ENCODE measurements around the gene ZMYND11. TPM values are rescaled to one million over a fixed set of nuclear protein-coding genes. Genes with fewer than 3 reads are reported as not detected.

Gene ZMYND11
- total and polyA plus RNA-seq, 7 donors = 21.5 to 138 (median 112) TPM

DNA sequence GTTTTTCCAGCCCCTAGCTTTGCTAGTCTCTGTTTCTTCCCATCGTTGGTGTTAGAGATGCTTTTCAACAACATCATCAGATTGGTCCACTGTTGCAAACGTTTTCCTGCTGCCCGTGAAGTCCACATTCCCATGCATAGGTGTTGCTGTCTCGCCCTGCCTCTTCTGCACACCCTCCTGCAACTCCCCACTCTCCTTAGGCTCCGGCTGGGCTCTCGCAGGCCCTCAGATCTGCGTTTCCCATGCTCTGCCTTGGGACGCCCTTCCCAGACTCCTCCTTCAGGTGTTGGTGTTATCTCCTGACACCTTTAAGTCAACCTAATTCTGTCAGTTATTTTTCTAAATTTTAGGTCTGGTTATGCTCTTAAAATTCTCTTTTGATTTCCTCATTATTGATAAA, 55.0 kb downstream of the ZMYND11 start:
- Histone ChIP-seq H3K27ac (no peak overlapping the region), H3K9me3 (no peaks in the 10 kb centered on the region), H3K27me3 (no peaks in the 10 kb centered on the region), H3K4me1 (peaks cover 0 to 36% (median 11%) of the 10 kb centered on the region in 4 donors), H3K4me3 (no peak overlapping the region), H3K36me3 (peaks cover 0 to 5% (median 0%) of the 10 kb centered on the region in 4 donors)
- DNase-seq = no peak
- no peak for TF ChIP-seq EP300 (IDR thresholded peaks at IDR 0.05)
- TF ChIP-seq, protein P1, sequence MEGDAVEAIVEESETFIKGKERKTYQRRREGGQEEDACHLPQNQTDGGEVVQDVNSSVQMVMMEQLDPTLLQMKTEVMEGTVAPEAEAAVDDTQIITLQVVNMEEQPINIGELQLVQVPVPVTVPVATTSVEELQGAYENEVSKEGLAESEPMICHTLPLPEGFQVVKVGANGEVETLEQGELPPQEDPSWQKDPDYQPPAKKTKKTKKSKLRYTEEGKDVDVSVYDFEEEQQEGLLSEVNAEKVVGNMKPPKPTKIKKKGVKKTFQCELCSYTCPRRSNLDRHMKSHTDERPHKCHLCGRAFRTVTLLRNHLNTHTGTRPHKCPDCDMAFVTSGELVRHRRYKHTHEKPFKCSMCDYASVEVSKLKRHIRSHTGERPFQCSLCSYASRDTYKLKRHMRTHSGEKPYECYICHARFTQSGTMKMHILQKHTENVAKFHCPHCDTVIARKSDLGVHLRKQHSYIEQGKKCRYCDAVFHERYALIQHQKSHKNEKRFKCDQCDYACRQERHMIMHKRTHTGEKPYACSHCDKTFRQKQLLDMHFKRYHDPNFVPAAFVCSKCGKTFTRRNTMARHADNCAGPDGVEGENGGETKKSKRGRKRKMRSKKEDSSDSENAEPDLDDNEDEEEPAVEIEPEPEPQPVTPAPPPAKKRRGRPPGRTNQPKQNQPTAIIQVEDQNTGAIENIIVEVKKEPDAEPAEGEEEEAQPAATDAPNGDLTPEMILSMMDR (IDR thresholded peaks at IDR 0.05) = no peak
- WGBS, 2 donors = 94 to 95% methylated on average over 8 of the region's 8 CpGs
- intact Hi-C loops (cut with DNase I) = no loop called here

GRCh38 chr10:191703-192518, 56.7 kb downstream of the ZMYND11 start:
- peaks cover 0 to 5% (median 0%) of the 10 kb centered on the region in 4 donors for H3K36me3 ChIP-seq
- no peaks in the 10 kb centered on the region for H3K9me3 ChIP-seq
- no peak overlapping the region for H3K4me3 ChIP-seq
- WGBS, 2 donors = 87 to 92% methylated on average over 9 of the region's 9 CpGs
- no peak for TF ChIP-seq POLR2A (IDR thresholded peaks at IDR 0.05)
- TF ChIP-seq EP300 (IDR thresholded peaks at IDR 0.05) = no peak
- TF ChIP-seq, protein P1 (IDR thresholded peaks at IDR 0.05) = no peak
- peak in 1 of 4 donors; percentile 28 for TF ChIP-seq POLR2AphosphoS5 (IDR thresholded peaks at IDR 0.05)
- peaks cover 0 to 36% (median 11%) of the 10 kb centered on the region in 4 donors for H3K4me1 ChIP-seq
- peak overlapping the region in 1 of 4 donors; percentile 40 for H3K27ac ChIP-seq
- DNase-seq = no peak
- intact Hi-C loops (cut with DNase I) = no loop called here
- H3K27me3 ChIP-seq = no peaks in the 10 kb centered on the region

GRCh38 chr10:194281-194680, 59.0 kb downstream of the ZMYND11 start:
- peaks cover 0 to 29% (median 11%) of the 10 kb centered on the region in 4 donors for H3K4me1 ChIP-seq
- H3K27me3 ChIP-seq = no peaks in the 10 kb centered on the region
- no peak overlapping the region for H3K4me3 ChIP-seq
- WGBS, 2 donors = 96 to 97% methylated on average over 5 of the region's 5 CpGs
- TF ChIP-seq, protein P1 (IDR thresholded peaks at IDR 0.05) = no peak
- TF ChIP-seq POLR2A (IDR thresholded peaks at IDR 0.05) (no peak), POLR2AphosphoS5 (IDR thresholded peaks at IDR 0.05) (no peak), EP300 (IDR thresholded peaks at IDR 0.05) (no peak)
- no peak overlapping the region for H3K27ac ChIP-seq
- intact Hi-C loops (cut with DNase I) = no loop called here
- no peaks in the 10 kb centered on the region for H3K9me3 ChIP-seq
- H3K36me3 ChIP-seq = peaks cover 0 to 5% (median 0%) of the 10 kb centered on the region in 4 donors
- DNase-seq = no peak

DNA sequence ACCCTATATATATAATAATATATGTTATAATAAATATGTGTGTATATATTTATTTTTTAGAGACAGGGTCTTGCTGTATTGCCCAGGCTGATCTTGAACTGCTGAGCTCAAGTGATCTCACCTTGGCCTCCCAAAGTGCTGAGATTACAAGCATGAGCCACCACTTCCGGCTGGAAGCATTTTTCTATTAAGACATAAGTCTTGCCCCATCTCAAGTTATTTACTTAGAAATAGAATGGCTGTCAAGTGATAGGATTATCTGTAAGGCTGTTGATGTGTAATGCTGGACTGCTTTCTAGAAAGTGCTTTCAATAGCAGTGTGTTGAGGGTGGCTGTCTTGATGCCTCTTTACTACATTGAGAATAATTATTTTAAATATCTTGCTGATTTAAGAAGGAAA, 65.2 kb downstream of the ZMYND11 start:
- Histone ChIP-seq H3K27me3 (no peaks in the 10 kb centered on the region), H3K4me1 (no peaks in the 10 kb centered on the region), H3K4me3 (no peak overlapping the region), H3K9me3 (no peaks in the 10 kb centered on the region), H3K27ac (no peak overlapping the region), H3K36me3 (no peaks in the 10 kb centered on the region)
- DNase-seq = no peak
- intact Hi-C loops (cut with DNase I) = no loop called here
- TF ChIP-seq POLR2A (IDR thresholded peaks at IDR 0.05) (no peak), POLR2AphosphoS5 (IDR thresholded peaks at IDR 0.05) (no peak), EP300 (IDR thresholded peaks at IDR 0.05) (no peak)
- TF ChIP-seq, protein P1 (IDR thresholded peaks at IDR 0.05) = no peak
- 83 to 92% methylated on average over 1 of the region's 1 CpG for WGBS, 2 donors

Data from sigmoid colon (tissue), 7 donors.